Endothelial cell of umbilical vein (primary cell): ENCODE measurements around the gene ARRDC2. TPM values are rescaled to one million over a fixed set of nuclear protein-coding genes. Genes with fewer than 3 reads are reported as not detected.

Source experiments
- BruUV-seq: library from RNA; stranded (reverse); fragments of 400-500 nt; replicated peaks from 2 replicates; lab custom pipeline; 2021; lab: Mats Ljungman, UMichigan
- CTCF ChIA-PET: fragments of 300-600, 350-600 bp; sonication (Branson Sonifier 250); formaldehyde crosslinking; loops from one replicate; lab custom pipeline; 2021; ENCODE audit warnings: antibody characterized with exemption, inconsistent platforms; lab: Charles Lee
- POLR2A ChIA-PET: fragments of 300-600, 350-600 bp; sonication (Branson Sonifier 250); formaldehyde crosslinking; loops from one replicate; lab custom pipeline; 2021; ENCODE audit warnings: antibody characterized with exemption, inconsistent platforms; lab: Charles Lee
- DNase-seq: peaks from one replicate; pipeline ENCODE4 v3.0.0-alpha.2; 2011; ENCODE audit warnings: low read depth, low spot score
- FAIRE-seq: peaks from 2 replicates; lab custom pipeline; 2011; peaks lifted over from hg19 to GRCh38; lab: Jason Lieb, UNC
- H2AFZ ChIP-seq: 2 replicates; pipeline ENCODE4 v1.6.0; 2012; ENCODE audit warnings: low read depth, low read length, control low read depth, inconsistent platforms
- H3K27ac ChIP-seq: 2 replicates; pipeline ENCODE4 v1.5.1; 2011; ENCODE audit warnings: low read depth, mild to moderate bottlenecking, control low read depth, low read length, moderate library complexity; ENCODE audit not compliant: insufficient read depth
- H3K27me3 ChIP-seq, 2 experiments: 2 replicates each; pipeline versions ENCODE4 v1.6.0 to v1.6.1; 2011; ENCODE audit warnings: low read length in 2 of 2, mixed read lengths in 1 of 2; ENCODE audit not compliant: control insufficient read depth in 2 of 2, insufficient read depth in 2 of 2
- H3K36me3 ChIP-seq, 2 experiments: 2 replicates in 1 of 2; 3 replicates in 1 of 2; pipeline ENCODE4 v1.5.1; 2011; ENCODE audit warnings: low read length in 2 of 2, mild to moderate bottlenecking in 1 of 2, moderate library complexity in 1 of 2; ENCODE audit not compliant: control insufficient read depth in 2 of 2, insufficient read depth in 2 of 2; ENCODE audit errors: extremely low read depth in 1 of 2
- H3K4me1 ChIP-seq: 3 replicates; pipeline ENCODE4 v1.5.1; 2011; ENCODE audit warnings: mild to moderate bottlenecking, low read length; ENCODE audit not compliant: control insufficient read depth, insufficient read depth; ENCODE audit errors: extremely low read depth
- H3K4me2 ChIP-seq: 2 replicates; pipeline ENCODE4 v1.6.1; 2011; ENCODE audit warnings: low read length, control low read depth, mixed read lengths; ENCODE audit not compliant: insufficient read depth
- H3K4me3 ChIP-seq, 3 experiments: fragments of 200-600 bp in 1 of 3; sonication (generic), shearing (Covaris generic) in 1 of 3; replicated peaks in 1 of 3; 2 replicates each; pipeline ENCODE4 v1.5.1; 2011 to 2016; ENCODE audit warnings: control low read depth in 3 of 3, low read length in 3 of 3, mild to moderate bottlenecking in 2 of 3, inconsistent platforms in 1 of 3, low read depth in 1 of 3, moderate library complexity in 1 of 3; ENCODE audit not compliant: insufficient read depth in 1 of 3
- H3K79me2 ChIP-seq: 2 replicates; pipeline ENCODE4 v1.6.0; 2012; ENCODE audit warnings: low read length, inconsistent platforms; ENCODE audit not compliant: control insufficient read depth, insufficient read depth
- H3K9ac ChIP-seq: replicated peaks from 2 replicates; pipeline ENCODE3; 2011; ENCODE audit warnings: low read length, control low read depth; ENCODE audit not compliant: insufficient read depth; ENCODE audit errors: extremely low read depth
- H3K9me1 ChIP-seq: replicated peaks from 3 replicates; pipeline ENCODE4 v1.6.0; 2011; ENCODE audit warnings: mild to moderate bottlenecking, low read length; ENCODE audit not compliant: control insufficient read depth, insufficient read depth; ENCODE audit errors: extremely low read depth
- H3K9me3 ChIP-seq: replicated peaks from 2 replicates; pipeline ENCODE4 v1.5.1; 2012; ENCODE audit warnings: low read length, inconsistent platforms; ENCODE audit not compliant: control insufficient read depth, insufficient read depth
- H4K20me1 ChIP-seq: replicated peaks from 2 replicates; pipeline ENCODE3; 2011; ENCODE audit warnings: mild to moderate bottlenecking, low read length; ENCODE audit not compliant: control insufficient read depth, insufficient read depth; ENCODE audit errors: extremely low read depth
- CTCF ChIP-seq, 2 donors: IDR thresholded peaks; 1 replicate in 1 of 2; 2 replicates in 1 of 2; pipeline ENCODE4 v1.5.1; 2011; ENCODE audit warnings: low read length in 2 of 2, mild to moderate bottlenecking in 2 of 2, moderate library complexity in 2 of 2, control low read depth in 1 of 2, inconsistent platforms in 1 of 2, low read depth in 1 of 2; ENCODE audit not compliant: insufficient read depth in 1 of 2; ENCODE audit errors: extremely low read depth in 1 of 2
- EZH2 ChIP-seq: IDR thresholded peaks from 2 replicates; pipeline ENCODE4 v1.6.1; 2012; ENCODE audit warnings: borderline replicate concordance, low read depth, mild to moderate bottlenecking, moderate library complexity, low read length, inconsistent platforms; ENCODE audit not compliant: severe bottlenecking
- FOS ChIP-seq: IDR thresholded peaks from 2 replicates; pipeline ENCODE4 v1.6.1; 2011; ENCODE audit warnings: mild to moderate bottlenecking, low read length, moderate library complexity, borderline replicate concordance; ENCODE audit not compliant: insufficient read depth
- JUN ChIP-seq: IDR thresholded peaks from 2 replicates; pipeline ENCODE4 v1.6.1; 2011; ENCODE audit warnings: borderline replicate concordance, low read depth; ENCODE audit not compliant: insufficient read length, insufficient read depth
- MAX ChIP-seq: IDR thresholded peaks from 2 replicates; pipeline ENCODE4 v1.6.1; 2011; ENCODE audit not compliant: insufficient read depth, insufficient read length
- MYC ChIP-seq: IDR thresholded peaks from one replicate; pipeline ENCODE4 v1.6.1; 2011; ENCODE audit warnings: mild to moderate bottlenecking, low read depth, low read length
- POLR2A ChIP-seq: IDR thresholded peaks from 2 replicates; pipeline ENCODE4 v1.6.1; 2012; ENCODE audit warnings: low read depth, mild to moderate bottlenecking, control low read depth, low read length
- POLR2AphosphoS5 ChIP-seq: IDR thresholded peaks from 2 replicates; pipeline ENCODE4 v1.6.1; 2012; ENCODE audit warnings: low read depth, mild to moderate bottlenecking, control low read depth, low read length, moderate library complexity; ENCODE audit not compliant: insufficient read depth
- dilution Hi-C: fragments of 300-500 bp; cut with MboI; formaldehyde crosslinking; loops from one replicate; pipeline ENCODE4 v1.15.0; 2019; ENCODE audit warnings: low sequenced_read_pairs; ENCODE audit not compliant: extremely low pct_ligation_motif_present
- intact Hi-C: fragments of 100-400 bp; cut with micrococcal nuclease; formaldehyde crosslinking; loops from one replicate; pipeline ENCODE4 v1.10.0; 2022
- polyA plus RNA-seq, 4 experiments: library from polyadenylated mRNA; depleted of rRNA in 3 of 4; stranded (reverse) in 3 of 4; unstranded in 1 of 4; fragments of >200 nt; gene quantifications; 2 replicates each; pipeline versions ENCODE4 v1.2.1 to v1.2.3, GENCODE V29; 2011 to 2012; ENCODE audit warnings: missing spikeins in 1 of 4
- total RNA-seq: library from RNA; stranded (reverse); gene quantifications from 2 replicates; pipeline ENCODE4 v1.2.3, GENCODE V29; 2021

ARRDC2 gene
- total and polyA plus RNA-seq, 2 donors (not counting 3 experiments of a cell fraction or from before 2014, with no cell fraction given), result 10.2 to 17.4 TPM

GRCh38 chr19:18044825-18045304, 36.9 kb downstream of the ARRDC2 start:
- Histone ChIP-seq H3K4me3 (peak overlapping the region in 1 of 3 experiments; percentile 1), H3K79me2 (no peaks in the 10 kb centered on the region), H4K20me1 (no peaks in the 10 kb centered on the region), H3K4me2 (peak overlapping the region; percentile 25), H3K9me3 (no peaks in the 10 kb centered on the region), H3K27ac (no peak overlapping the region), H3K4me1 (peaks cover 5% of the 10 kb centered on the region), H2AFZ (peak overlapping the region; percentile 41), H3K36me3 (no peaks in the 10 kb centered on the region), H3K27me3 (peaks cover 9 to 13% of the 10 kb centered on the region in 2 experiments), H3K9ac (no peak overlapping the region), H3K9me1 (no peaks in the 10 kb centered on the region)
- no TSS peak for BruUV-seq
- DNase-seq (no peak), FAIRE-seq (no peak)
- ChIA-PET POLR2A (no interaction called here), CTCF (interaction anchor here (1.0 kb wide), 1 partner anchor 13 kb away, joined by 3 read pairs; no protein-coding TSS in a partner anchor)
- TF ChIP-seq EZH2, result no peak
- TF ChIP-seq MAX, result no peak
- TF ChIP-seq JUN, result no peak
- no peak for TF ChIP-seq FOS
- intact Hi-C loops (no loop called here), dilution Hi-C loops (no loop called here)

GRCh38 chr19:18045307-18046050, 37.5 kb downstream of the ARRDC2 start:
- no TSS peak for BruUV-seq
- Histone ChIP-seq H3K79me2 (no peaks in the 10 kb centered on the region), H3K36me3 (no peaks in the 10 kb centered on the region), H2AFZ (peak overlapping the region; percentile 41), H3K27me3 (peaks cover 9 to 11% of the 10 kb centered on the region in 2 experiments), H3K9ac (no peak overlapping the region), H3K9me1 (no peaks in the 10 kb centered on the region), H3K27ac (no peak overlapping the region), H3K4me3 (peak overlapping the region in 1 of 3 experiments; percentile 1), H3K9me3 (no peaks in the 10 kb centered on the region), H4K20me1 (no peaks in the 10 kb centered on the region), H3K4me2 (peak overlapping the region; percentile 25), H3K4me1 (peaks cover 5% of the 10 kb centered on the region)
- no peak for FAIRE-seq
- ChIA-PET CTCF (interaction anchor here (1.0 kb wide), 1 partner anchor 12 kb away, joined by 3 read pairs; no protein-coding TSS in a partner anchor), POLR2A (no interaction called here)
- intact Hi-C loops (no loop called here), dilution Hi-C loops (no loop called here)
- no peak for DNase-seq
- TF ChIP-seq MAX (no peak), CTCF (IDR thresholded peaks at IDR 0.05; ENCODE audit: extremely low read depth in 1 of 2, insufficient read depth in 1 of 2, low read depth in 1 of 2, low read length in 2 of 2) (no peak), FOS (no peak), POLR2A (no peak), POLR2AphosphoS5 (no peak), MYC (no peak), EZH2 (no peak), JUN (no peak)
